Stimulated activated CD4-positive, alpha-beta T cell treated with anti-CD3 and anti-CD28 coated beads, Interleukin-4, amount 100 ng/mL, for 4 hours (primary cell): ENCODE measurements around the gene IQGAP3.
"Not testable (repeated sequence)": the region's sequence is repeated elsewhere in the genome, so short reads cannot be mapped to it uniquely, and the experiment has no call there.

Source experiments
- DNase-seq, 2 experiments: peaks; one replicate each; pipeline ENCODE4 v3.0.0-alpha.2; 2020

IQGAP3 gene, protein sequence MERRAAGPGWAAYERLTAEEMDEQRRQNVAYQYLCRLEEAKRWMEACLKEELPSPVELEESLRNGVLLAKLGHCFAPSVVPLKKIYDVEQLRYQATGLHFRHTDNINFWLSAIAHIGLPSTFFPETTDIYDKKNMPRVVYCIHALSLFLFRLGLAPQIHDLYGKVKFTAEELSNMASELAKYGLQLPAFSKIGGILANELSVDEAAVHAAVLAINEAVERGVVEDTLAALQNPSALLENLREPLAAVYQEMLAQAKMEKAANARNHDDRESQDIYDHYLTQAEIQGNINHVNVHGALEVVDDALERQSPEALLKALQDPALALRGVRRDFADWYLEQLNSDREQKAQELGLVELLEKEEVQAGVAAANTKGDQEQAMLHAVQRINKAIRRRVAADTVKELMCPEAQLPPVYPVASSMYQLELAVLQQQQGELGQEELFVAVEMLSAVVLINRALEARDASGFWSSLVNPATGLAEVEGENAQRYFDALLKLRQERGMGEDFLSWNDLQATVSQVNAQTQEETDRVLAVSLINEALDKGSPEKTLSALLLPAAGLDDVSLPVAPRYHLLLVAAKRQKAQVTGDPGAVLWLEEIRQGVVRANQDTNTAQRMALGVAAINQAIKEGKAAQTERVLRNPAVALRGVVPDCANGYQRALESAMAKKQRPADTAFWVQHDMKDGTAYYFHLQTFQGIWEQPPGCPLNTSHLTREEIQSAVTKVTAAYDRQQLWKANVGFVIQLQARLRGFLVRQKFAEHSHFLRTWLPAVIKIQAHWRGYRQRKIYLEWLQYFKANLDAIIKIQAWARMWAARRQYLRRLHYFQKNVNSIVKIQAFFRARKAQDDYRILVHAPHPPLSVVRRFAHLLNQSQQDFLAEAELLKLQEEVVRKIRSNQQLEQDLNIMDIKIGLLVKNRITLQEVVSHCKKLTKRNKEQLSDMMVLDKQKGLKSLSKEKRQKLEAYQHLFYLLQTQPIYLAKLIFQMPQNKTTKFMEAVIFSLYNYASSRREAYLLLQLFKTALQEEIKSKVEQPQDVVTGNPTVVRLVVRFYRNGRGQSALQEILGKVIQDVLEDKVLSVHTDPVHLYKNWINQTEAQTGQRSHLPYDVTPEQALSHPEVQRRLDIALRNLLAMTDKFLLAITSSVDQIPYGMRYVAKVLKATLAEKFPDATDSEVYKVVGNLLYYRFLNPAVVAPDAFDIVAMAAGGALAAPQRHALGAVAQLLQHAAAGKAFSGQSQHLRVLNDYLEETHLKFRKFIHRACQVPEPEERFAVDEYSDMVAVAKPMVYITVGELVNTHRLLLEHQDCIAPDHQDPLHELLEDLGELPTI (N-terminal part only)

GRCh38 chr1:156571919-156572662, at the start of gene IQGAP3:
TSS of gene IQGAP3 (minus strand) at chr1:156572565. CDS start at chr1:156572529, 36 bp downstream.
- DNase-seq: peak; percentile 58 to 59

- DNase-seq: no peak
These were observed 47.2 kb upstream of the IQGAP3 start for GRCh38 chr1:156619582-156619955.

DNA sequence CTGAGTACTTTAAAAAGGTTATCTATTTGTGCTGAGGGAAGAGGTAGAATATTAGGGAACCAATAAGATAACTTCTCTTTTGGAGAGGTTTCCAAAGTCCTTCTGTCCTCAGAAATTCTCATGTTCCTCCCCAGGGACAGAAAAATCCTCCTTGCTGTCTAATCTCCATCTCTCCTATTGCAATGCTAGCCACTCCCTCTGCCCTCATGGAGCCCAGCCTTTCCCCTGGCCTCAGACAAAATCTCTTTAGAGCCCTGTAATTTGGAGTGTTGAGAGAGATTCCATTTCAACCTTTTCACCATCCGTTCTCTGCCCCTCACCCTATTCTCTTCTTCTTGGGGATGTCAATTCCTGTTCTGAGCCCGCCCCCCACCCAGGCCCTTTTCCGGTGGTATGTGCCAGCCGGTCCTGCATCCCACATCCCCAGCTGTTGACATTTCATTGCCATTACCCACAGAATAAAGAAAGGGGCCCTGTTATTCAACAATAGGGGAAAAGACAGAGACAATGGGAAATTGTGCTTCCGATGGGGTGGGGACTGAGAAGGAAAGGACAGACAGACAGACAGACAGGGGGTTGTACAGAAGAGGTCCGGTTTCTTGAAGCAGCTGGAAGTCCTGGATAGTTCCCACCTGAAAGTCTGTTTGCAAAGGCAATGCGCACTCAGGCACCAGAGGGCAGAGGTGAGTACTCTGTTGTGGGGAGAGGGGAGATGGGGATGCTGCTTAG, 46.7 kb upstream of the IQGAP3 start, which contains the start of gene HAPLN2:
TSS of gene HAPLN2 (plus strand) at position 563 of the 729 bp plus-strand sequence. CDS start 4,076 bp downstream, outside the sequence.
- no peak for DNase-seq

DNA sequence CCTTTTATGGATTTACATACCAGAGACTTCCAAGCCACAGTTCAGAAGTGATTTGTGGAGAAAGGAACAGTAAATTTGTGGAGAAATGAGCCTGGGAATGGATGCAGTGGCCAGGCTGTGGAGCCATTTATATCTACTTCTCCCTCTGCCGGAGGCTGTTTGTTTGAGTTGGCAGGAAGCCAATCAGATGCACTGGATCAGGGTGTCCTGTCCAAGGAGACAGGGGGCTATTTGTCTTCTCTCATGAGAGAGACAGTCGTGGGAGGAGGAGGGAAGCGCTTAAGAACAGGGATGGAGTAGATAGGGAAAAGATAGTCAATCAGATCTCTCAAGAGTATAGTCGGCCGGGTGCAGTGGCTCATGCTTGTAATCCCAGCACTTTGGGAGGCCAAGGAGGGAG, 44.1 kb upstream of the IQGAP3 start:
- DNase-seq: no peak

DNA sequence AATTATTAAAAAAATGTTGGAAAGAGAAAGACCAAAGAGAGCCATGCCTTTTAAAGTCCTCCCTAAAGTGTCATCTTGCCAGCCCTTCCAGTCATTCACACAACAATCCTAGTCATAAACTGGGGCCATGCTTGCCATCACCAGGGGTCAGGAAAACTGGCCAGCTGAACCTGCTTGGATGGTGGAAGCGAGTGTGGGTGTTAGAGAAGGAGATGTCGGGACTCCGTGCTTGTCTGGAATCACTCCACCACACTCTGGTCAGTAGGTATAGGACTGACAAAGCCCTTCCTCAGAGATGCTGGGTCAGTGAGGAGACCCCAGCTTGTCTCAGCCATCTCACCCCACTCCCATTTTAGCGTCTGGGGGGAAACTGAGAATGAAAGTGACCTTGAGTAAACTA, 43.6 kb upstream of the IQGAP3 start:
- no peak for DNase-seq

- DNase-seq: no peak
These were observed 40.3 kb upstream of the IQGAP3 start for GRCh38 chr1:156612666-156613065.

DNA sequence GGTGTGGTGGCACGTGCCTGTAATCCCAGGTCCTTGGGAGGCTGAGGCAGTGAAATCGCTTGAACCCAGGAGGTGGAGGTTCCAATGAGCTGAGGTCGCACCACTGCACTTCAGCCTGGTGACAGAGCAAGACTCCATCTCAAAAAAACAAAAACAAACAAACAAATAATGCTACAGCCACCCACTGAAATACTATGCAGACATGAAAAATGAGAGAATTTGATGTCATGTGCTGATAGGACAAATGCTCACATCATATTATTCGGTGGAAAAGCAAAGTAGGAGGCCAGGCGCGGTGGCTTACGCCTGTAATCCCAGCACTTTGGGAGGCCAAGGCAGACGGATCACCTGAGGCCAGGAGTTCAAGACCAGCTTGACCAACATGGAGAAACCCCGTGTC, 37.7 kb upstream of the IQGAP3 start:
- DNase-seq: not testable (repeated sequence)

DNA sequence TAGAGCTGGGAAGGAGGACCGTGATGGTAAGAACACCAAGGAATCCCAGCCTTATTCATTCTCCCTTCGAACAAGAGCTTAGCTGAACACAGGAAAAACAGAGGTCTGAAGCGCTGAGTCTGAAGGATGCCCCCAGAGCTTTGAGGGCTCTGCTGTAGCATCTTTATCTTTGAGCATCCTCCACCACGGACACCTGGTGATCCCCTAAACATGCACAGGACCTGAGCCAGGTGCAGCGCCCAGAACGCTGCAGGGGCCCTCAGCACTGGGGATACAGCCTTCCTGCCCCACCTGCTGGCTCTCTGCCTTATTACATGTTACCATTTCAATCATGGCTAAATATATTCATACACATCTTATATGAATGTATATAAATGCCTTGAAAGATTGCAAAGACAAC, 36.6 kb upstream of the IQGAP3 start:
- peak; percentile 45 to 51 for DNase-seq

DNA sequence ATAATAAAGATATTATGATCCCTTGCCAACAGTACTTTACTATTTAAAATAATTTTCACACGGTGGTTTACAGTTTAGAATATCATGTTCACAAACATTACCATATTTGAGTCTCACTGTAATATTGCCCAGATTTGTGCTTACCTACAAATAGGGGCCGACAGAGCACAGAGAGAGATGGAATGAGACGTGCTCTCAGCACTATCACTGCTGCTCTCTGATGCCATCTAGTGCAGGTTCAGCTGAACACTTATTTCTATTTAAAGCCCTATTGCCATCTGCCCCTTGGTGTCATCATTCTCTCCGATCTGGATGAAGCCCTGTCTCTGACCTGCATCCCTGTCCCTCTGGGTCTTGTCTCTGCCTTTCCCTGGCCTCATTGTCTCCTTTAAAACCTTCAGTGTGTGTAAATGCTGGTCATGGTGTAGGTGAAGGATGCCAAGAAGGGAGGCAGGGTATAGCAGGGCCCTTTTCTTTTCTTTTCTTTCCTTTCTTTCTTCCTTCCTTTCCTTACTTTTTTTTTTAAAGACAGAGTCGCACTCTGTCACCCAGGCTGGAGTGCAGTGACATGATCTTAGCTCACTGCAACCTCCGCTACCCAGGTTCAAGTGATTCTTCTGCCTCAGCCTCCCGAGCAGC, 35.8 kb upstream of the IQGAP3 start:
- peak; percentile 33 to 63 for DNase-seq

- DNase-seq: not testable (repeated sequence)
These were observed 35.0 kb upstream of the IQGAP3 start for GRCh38 chr1:156607344-156607743.

- no peak for DNase-seq
These were observed 30.2 kb upstream of the IQGAP3 start for GRCh38 chr1:156602557-156602993.

- no peak for DNase-seq
These were observed 29.5 kb upstream of the IQGAP3 start for GRCh38 chr1:156601892-156602291.

DNA sequence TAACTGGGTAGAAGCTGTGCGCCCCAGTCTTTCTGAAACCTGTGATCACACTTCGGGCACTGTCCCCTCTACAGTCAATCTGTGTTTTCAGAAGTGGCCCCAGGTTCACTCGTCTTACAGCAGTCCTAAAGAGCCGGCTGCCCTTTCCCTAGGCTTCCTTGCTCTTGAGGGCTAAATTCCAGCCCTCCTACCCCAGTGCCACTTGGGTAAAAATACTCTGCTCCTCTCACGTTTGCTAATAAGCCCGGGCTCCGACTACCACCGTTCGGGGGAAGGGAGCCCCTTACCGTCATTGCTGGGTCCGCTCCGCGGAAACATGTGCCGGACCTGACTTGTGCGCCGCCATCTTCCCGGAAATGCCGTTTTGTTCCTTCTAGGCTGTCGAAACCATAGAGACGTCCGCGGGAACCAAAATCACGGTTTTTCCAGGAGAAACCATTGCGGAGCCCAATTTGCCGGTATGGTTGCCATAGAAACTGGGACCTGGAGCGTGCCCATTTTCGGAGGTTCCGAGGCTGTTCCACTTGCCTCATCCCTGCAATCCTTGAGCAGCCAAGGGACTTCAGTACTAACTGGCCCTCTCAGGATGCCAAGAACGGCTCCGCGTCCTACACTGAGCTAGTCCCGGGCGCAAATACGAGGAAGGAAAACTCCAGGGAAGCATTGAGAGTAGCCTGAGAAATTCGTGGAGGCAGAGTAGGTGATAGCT, 28.9 kb upstream of the IQGAP3 start, which contains the start of gene GPATCH4:
TSS of gene GPATCH4 (minus strand) at position 358 of the 709 bp plus-strand sequence.
- DNase-seq: peak; percentile 72 to 78

GRCh38 chr1:156600733-156601121, 28.4 kb upstream of the IQGAP3 start:
- DNase-seq: no peak

DNA sequence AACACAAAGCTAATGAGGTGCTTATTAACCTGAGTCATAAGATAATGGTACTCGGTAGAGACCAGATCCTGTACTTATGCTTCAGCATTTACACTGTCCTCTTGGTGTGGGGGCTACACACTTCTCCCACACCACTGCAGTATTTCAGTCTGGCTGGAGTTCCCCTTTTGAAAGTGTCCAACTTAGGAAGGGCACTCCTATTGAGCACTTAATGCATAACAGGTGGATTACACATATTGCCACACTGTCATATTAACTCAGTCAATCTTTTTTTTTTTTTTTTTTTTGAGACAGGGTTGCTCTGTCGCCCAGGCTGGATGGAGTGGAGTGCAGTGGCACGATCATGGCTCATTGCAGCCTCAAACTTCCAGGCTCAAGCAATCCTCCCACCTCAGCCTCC, 27.4 kb upstream of the IQGAP3 start:
- DNase-seq: no peak

DNA sequence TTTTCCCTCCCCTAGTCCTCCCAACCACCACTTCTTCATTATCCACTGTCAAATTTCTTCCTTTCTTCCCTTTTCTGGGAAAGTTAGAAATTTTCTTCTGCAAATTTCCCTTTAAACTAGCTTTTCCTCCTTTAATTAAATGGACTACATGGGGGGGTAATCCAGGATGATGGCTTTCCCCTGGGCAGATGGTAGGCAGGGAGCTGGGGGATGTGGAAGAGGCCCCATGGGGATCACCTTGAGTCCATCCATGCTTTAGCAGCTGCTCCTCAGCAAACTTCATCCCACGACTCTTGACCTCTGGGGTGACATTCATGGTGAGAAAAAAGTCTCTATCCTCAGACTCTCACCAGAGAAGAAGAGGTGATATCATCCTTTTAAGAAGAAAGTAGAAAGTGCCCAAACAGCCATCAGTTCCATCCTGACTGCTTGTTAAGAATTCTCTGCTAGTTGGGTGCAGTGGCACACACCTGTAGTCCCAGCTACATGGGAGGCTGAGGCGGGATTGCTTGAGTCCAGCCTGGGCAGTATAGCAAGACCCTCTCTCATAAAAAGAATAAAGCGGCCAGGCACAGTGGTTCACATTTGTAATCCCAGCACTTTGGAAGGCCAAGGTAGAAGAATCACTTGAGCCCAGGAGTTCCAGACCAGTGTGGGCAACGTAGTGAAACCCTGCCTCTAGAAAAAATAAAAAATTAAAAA, 26.5 kb upstream of the IQGAP3 start:
- no peak for DNase-seq

DNA sequence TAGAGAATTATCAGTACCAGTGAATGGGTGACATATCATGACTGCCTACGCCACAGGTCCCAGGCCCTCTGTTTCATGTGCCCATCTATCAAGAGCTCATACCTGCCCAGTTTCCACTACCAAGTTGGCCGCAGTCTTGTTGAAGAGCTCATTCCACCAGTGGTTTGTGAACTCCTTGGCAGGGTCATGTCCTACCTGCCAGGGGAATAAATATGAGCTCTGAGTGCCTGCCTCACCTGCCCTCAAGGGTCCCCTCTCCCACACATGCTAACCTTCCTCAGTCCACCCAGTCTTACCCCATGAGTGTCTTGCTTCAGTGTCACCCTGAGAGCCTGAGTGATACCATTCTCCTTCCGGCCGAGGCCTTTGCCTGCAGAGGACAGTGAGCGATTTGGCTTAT, 25.8 kb upstream of the IQGAP3 start:
- DNase-seq: no peak

GRCh38 chr1:156596426-156596825, 24.1 kb upstream of the IQGAP3 start:
- no peak for DNase-seq

DNA sequence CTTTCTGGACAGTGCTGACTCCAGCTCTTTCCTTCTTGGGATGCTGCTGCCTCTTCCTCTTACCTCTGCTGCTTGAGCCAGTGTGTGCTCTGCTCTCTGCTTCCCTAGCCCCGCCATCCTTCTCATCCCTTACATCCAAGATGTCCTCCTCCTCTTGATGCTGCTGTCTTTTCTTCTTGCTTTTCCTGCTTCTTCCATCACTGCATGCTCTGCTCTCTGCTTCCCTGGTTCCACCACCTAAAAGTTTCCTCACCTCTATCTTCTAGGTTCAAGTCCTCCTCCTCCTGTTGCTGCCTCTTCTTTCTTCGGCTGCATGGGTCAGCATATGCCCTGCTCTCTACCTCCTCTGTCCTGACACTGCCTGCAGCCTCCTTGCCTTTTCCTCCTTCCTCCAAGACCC, 22.7 kb upstream of the IQGAP3 start:
- no peak for DNase-seq
